OCI-LY1 (cell line): ENCODE data around the gene DCDC1.

Source experiments
- EZH2 ChIP-seq: fragments of 200-600 bp; sonication (generic), shearing (Covaris generic); IDR thresholded peaks from 2 replicates; pipeline ENCODE4 v1.8.0; 2017; ENCODE audit warnings: borderline replicate concordance, mixed run types, mild to moderate bottlenecking, antibody characterized with exemption, low read length, moderate library complexity, mixed read lengths
- TF ChIP-seq, protein P1 (sequence below): fragments of 200-600 bp; sonication (generic), shearing (Covaris generic); IDR thresholded peaks from 2 replicates; pipeline ENCODE4 v1.5.1; 2017; ENCODE audit warnings: mild to moderate bottlenecking, antibody characterized with exemption, low read length, moderate library complexity, mixed read lengths

DNA sequence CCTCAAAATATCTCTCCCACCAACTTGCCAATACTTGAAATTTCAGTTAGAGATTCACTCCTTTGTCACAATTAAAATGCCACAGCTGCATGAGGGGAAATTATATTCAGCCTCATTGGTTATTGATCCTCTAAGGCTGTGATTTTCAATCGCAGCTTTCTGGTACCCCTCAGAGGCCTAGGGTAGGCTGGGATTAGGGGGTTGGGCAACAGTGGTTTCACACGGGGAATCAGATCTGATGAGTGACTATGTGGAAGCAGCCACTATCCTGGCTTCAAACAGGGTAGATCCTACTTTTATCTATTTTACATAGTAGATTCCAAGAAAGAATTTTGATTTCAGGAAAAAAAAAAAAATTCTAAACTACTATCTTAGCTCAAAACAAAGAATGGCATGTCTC, 252.5 kb downstream of the DCDC1 start:
- TF ChIP-seq, protein P1, sequence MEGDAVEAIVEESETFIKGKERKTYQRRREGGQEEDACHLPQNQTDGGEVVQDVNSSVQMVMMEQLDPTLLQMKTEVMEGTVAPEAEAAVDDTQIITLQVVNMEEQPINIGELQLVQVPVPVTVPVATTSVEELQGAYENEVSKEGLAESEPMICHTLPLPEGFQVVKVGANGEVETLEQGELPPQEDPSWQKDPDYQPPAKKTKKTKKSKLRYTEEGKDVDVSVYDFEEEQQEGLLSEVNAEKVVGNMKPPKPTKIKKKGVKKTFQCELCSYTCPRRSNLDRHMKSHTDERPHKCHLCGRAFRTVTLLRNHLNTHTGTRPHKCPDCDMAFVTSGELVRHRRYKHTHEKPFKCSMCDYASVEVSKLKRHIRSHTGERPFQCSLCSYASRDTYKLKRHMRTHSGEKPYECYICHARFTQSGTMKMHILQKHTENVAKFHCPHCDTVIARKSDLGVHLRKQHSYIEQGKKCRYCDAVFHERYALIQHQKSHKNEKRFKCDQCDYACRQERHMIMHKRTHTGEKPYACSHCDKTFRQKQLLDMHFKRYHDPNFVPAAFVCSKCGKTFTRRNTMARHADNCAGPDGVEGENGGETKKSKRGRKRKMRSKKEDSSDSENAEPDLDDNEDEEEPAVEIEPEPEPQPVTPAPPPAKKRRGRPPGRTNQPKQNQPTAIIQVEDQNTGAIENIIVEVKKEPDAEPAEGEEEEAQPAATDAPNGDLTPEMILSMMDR: no peak
- TF ChIP-seq EZH2: no peak
